Esophagus squamous epithelium (tissue), 4 donors: ENCODE measurements around the gene A1CF.

Source experiments
- CTCF ChIP-seq, 6 experiments: fragments of 450-650 bp in 4 of 6; fragments of 200-600 bp in 2 of 6; sonication (generic) in 2 of 6; IDR thresholded peaks; one replicate each; pipeline ENCODE4 v1.5.1; 2016 to 2019; ENCODE audit warnings: antibody characterized with exemption in 6 of 6, mild to moderate bottlenecking in 4 of 6, moderate library complexity in 4 of 6
- POLR2A ChIP-seq, 4 donors: fragments of 450-650 bp; IDR thresholded peaks; one replicate each; pipeline ENCODE4 v1.6.1; 2017; ENCODE audit warnings: antibody characterized with exemption in 4 of 4, mild to moderate bottlenecking in 4 of 4, moderate library complexity in 3 of 4

- TF ChIP-seq POLR2A (IDR thresholded peaks at IDR 0.05) (no peak), CTCF (IDR thresholded peaks at IDR 0.05) (no peak)
These were observed 33.3 kb downstream of the A1CF start for GRCh38 chr10:50851884-50852671.
